ENCODE data around the gene PDE4C.

DNA sequence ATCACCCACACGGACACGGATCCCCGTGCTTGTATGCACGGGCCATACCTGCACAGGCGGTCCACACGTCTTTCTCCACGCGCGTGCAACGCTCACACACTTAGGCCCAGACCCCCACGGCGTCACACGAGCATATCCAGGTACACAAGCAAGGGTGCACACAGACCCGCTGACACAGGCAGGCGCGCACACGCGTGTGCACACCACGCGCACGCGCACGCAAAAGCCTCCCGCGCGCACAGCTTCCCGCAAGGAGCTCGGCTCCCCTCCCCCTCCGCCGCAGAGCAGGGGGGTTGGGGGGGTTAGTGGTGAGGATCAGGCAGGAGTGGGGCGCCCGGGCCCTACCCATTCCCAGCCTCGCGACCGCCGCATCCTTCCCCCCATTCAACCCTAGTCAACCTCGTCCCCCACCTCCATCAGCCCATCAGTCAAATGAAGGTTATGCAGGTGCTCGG is 22.8 kb downstream of the PDE4C start:
- TF ChIP-seq, protein P1, sequence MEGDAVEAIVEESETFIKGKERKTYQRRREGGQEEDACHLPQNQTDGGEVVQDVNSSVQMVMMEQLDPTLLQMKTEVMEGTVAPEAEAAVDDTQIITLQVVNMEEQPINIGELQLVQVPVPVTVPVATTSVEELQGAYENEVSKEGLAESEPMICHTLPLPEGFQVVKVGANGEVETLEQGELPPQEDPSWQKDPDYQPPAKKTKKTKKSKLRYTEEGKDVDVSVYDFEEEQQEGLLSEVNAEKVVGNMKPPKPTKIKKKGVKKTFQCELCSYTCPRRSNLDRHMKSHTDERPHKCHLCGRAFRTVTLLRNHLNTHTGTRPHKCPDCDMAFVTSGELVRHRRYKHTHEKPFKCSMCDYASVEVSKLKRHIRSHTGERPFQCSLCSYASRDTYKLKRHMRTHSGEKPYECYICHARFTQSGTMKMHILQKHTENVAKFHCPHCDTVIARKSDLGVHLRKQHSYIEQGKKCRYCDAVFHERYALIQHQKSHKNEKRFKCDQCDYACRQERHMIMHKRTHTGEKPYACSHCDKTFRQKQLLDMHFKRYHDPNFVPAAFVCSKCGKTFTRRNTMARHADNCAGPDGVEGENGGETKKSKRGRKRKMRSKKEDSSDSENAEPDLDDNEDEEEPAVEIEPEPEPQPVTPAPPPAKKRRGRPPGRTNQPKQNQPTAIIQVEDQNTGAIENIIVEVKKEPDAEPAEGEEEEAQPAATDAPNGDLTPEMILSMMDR (IDR thresholded peaks at IDR 0.05) = no peak
- no peak for TF ChIP-seq POLR2A (IDR thresholded peaks at IDR 0.05)

Measured in prostate gland (tissue), 2 donors.